ENCODE results near the gene REEP2.
A peak's percentile ranks its signal among the peaks of the same experiment; 100 is the strongest.

REEP2 gene

GRCh38 chr5:138448481-138449398 is 9.9 kb downstream of the REEP2 start:
- DNase-seq (ENCODE audit: low spot score), result no peak

GRCh38 chr5:138449501-138450239 is 10.8 kb downstream of the REEP2 start:
- DNase-seq (ENCODE audit: low spot score), result peak; percentile 92

GRCh38 chr5:138450971-138451370 is 12.1 kb downstream of the REEP2 start:
- no peak for DNase-seq (ENCODE audit: low spot score)

- no peak for DNase-seq (ENCODE audit: low spot score)
Observed at GRCh38 chr5:138452720-138453119, 13.9 kb downstream of the REEP2 start.

- DNase-seq (ENCODE audit: low spot score), result peak; percentile 55
Observed at GRCh38 chr5:138453590-138453989, 14.7 kb downstream of the REEP2 start.

GRCh38 chr5:138454121-138454520 is 15.3 kb downstream of the REEP2 start:
- DNase-seq (ENCODE audit: low spot score), result peak; percentile 49

GRCh38 chr5:138455232-138455930 is 16.5 kb downstream of the REEP2 start:
- DNase-seq (ENCODE audit: low spot score), result peak; percentile 55

GRCh38 chr5:138457531-138458275 is 18.8 kb downstream of the REEP2 start:
- DNase-seq (ENCODE audit: low spot score), result no peak

- DNase-seq (ENCODE audit: low spot score), result no peak
Observed at GRCh38 chr5:138458384-138458783, 19.5 kb downstream of the REEP2 start.

GRCh38 chr5:138458856-138459255 is 20.0 kb downstream of the REEP2 start:
- no peak for DNase-seq (ENCODE audit: low spot score)

GRCh38 chr5:138459311-138459933 is 20.6 kb downstream of the REEP2 start:
- no peak for DNase-seq (ENCODE audit: low spot score)

- no peak for DNase-seq (ENCODE audit: low spot score)
Observed at GRCh38 chr5:138460032-138460693, 21.3 kb downstream of the REEP2 start.

- DNase-seq (ENCODE audit: low spot score), result no peak
Observed at GRCh38 chr5:138461343-138462125, 22.7 kb downstream of the REEP2 start.

- no peak for DNase-seq (ENCODE audit: low spot score)
Observed at GRCh38 chr5:138463419-138464007, 24.7 kb downstream of the REEP2 start.

GRCh38 chr5:138464008-138464387 is 25.1 kb downstream of the REEP2 start:
- peak; percentile 99 for DNase-seq (ENCODE audit: low spot score)

GRCh38 chr5:138464388-138465260 is 25.8 kb downstream of the REEP2 start:
- peak; percentile 98 for DNase-seq (ENCODE audit: low spot score)

- DNase-seq (ENCODE audit: low spot score), result peak; percentile 99
Observed at GRCh38 chr5:138465261-138466124, 26.6 kb downstream of the REEP2 start, which contains the start of gene EGR1. Gene EGR1 (plus strand): TSS chr5:138465479. CDS start chr5:138465762, 283 bp downstream.

All from left forelimb (tissue), 1 donor.